Astrocyte of the spinal cord (primary cell): ENCODE data around the gene NRXN2.

ENCODE experiments used
- DNase-seq: peaks from one replicate; pipeline ENCODE4 v3.0.0; 2011; ENCODE audit warnings: low read depth, low spot score
- H3K4me3 ChIP-seq: 2 replicates; pipeline ENCODE4 v1.5.1; 2011; ENCODE audit warnings: low read depth, mild to moderate bottlenecking, low read length, moderate library complexity
- in situ Hi-C: cut with HindIII; loops from 2 replicates; pipeline ENCODE4 v1.10.0; 2017; ENCODE audit warnings: low sequenced_read_pairs
- TF ChIP-seq, protein P1 (sequence below): IDR thresholded peaks from 2 replicates; pipeline ENCODE4 v1.5.1; 2012; ENCODE audit warnings: low read depth, mild to moderate bottlenecking, low read length, inconsistent platforms

Gene NRXN2

DNA sequence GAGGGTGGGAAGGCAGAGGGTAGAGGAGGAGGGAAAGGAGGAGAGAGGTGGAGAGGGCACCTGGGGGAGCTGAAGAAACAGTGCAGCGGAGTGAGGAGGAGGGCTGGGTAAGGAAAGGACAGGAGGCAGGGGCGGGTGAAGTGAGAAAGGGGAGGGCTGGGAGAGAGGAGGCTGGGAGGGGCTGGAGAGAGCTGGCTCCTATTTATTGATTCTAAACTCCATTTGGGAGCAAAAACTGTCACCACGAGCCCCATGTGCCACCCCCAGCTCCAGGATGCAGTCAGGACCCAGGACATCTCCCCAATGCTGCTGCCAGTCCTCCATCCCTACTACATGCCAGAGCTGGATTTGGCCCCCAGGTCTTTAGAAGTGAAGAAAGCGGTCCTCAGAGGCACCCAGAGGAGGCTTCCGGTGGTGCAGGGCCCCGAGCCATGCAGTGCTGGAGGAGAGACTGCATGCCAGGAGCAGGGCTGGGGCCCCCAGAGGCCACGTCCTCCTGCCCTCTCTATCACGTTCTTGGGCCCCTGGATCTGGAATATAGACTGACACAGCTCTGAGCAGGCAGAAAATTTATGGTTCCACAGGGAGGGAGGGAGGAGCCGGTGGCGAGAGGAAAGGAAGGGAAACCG, 78.2 kb downstream of the NRXN2 start:
- DNase-seq = no peak
- TF ChIP-seq, protein P1, sequence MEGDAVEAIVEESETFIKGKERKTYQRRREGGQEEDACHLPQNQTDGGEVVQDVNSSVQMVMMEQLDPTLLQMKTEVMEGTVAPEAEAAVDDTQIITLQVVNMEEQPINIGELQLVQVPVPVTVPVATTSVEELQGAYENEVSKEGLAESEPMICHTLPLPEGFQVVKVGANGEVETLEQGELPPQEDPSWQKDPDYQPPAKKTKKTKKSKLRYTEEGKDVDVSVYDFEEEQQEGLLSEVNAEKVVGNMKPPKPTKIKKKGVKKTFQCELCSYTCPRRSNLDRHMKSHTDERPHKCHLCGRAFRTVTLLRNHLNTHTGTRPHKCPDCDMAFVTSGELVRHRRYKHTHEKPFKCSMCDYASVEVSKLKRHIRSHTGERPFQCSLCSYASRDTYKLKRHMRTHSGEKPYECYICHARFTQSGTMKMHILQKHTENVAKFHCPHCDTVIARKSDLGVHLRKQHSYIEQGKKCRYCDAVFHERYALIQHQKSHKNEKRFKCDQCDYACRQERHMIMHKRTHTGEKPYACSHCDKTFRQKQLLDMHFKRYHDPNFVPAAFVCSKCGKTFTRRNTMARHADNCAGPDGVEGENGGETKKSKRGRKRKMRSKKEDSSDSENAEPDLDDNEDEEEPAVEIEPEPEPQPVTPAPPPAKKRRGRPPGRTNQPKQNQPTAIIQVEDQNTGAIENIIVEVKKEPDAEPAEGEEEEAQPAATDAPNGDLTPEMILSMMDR = no peak
- in situ Hi-C loops = no loop called here
- H3K4me3 ChIP-seq = no peak overlapping the region

DNA sequence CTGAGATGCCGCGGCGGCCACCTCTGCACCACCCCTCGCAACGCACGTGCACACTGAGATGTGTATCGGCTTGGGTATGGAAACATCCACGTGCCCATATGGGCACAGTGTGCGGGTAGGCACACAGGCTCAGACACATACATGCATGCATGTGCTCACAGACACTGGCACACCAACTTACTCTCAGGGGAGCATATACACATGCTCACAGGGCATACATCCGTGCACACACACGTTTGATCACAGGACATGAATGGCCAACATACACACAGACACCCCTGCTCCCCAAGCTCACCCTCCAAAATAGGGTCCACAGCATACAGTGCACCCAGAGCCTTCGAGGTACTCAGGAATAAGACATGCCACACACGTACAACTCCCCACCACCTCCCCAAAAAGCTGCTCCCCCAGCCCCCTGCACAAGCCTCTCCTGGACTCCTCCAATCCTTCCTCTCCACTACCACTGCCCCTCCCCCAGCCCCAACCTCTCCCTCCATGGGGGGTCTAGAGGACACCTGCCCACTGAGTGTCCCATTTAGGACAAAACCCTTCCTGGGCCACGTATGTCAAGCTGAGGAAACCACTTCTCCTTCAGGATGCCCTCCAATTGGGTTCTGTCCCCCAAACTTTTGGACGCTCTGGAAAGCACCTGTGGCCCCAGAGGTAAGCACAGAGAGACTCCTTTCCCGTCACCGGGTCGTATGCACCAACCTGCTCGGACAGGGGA, 78.9 kb downstream of the NRXN2 start:
- in situ Hi-C loops = no loop called here
- no peak overlapping the region for H3K4me3 ChIP-seq
- no peak for DNase-seq
- TF ChIP-seq, protein P1 = no peak

DNA sequence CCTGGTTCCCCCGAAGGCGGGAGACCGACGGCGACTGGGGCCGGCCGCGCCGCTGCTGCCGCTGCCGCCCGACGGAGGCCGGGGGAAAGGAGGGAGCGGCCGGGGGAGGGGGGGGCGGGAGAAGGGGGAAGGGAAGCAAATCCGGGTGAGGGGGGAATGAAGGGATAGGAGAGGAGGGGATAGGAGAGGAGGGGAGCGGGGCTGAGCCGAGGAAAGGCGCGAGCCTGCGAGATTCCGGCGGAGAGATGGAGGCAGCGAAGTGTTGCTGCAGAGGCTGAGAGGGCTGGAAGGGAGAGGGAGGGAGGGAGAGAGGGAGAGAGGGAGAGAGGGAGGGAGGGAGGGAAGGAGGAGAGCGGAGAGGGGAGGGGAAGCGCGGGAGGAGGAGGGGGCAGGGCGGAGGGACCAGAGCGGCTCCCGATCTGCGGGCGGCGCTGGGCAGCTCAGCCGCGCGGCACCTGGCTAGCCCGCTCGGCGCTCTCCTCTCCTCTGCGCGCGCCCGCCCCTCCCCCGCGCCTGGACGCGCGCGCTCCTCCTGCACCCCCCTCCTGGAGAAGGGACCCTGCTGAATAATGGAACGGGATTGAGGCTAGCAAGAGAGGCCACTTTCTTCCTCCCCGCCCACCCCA, 79.6 kb downstream of the NRXN2 start:
- no peak overlapping the region for H3K4me3 ChIP-seq
- in situ Hi-C loops = no loop called here
- TF ChIP-seq, protein P1 = no peak
- DNase-seq = no peak

DNA sequence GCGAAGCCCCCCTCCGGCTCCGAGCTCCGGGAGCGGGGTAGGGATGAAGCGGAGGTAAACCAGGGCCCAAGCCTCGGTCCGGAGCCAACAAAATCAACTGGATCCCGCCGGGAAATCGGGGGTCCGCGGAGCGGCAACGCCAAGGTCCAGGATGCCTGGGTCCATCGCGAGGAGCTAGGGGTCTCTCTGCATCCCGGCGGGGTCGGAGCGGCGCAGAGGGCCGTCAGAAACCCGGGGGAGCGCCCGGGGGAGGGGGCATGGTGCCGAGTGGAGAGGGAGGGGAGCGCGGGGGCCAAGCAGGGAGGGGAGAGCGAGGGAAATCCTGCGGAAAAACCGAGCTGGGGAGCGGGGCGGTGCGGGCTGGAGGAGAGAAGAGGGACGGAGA, 80.1 kb downstream of the NRXN2 start:
- no peak overlapping the region for H3K4me3 ChIP-seq
- in situ Hi-C loops = no loop called here
- TF ChIP-seq, protein P1 = no peak
- DNase-seq = no peak

- DNase-seq = no peak
- TF ChIP-seq, protein P1 = no peak
- H3K4me3 ChIP-seq = no peak overlapping the region
- in situ Hi-C loops = no loop called here
Observed at GRCh38 chr11:64642418-64642735, 80.6 kb downstream of the NRXN2 start.

- no peak for DNase-seq
- in situ Hi-C loops = no loop called here
- TF ChIP-seq, protein P1 = no peak
- no peak overlapping the region for H3K4me3 ChIP-seq
Observed at GRCh38 chr11:64641596-64642417, 81.2 kb downstream of the NRXN2 start.
